K562 (cell line): ENCODE measurements around the gene GAB1. TPM values are rescaled to one million over a fixed set of nuclear protein-coding genes. Genes with fewer than 3 reads are reported as not detected.

Experiments
- ARID1B ChIP-seq: fragments of 450-650 bp; IDR thresholded peaks from 2 replicates; pipeline ENCODE4 v1.6.1; 2016; ENCODE audit warnings: antibody characterized with exemption, mild to moderate bottlenecking, inconsistent platforms
- ATF7 ChIP-seq: fragments of 450-650 bp; IDR thresholded peaks from 2 replicates; pipeline ENCODE4 v1.7.1; 2014; ENCODE audit warnings: mild to moderate bottlenecking, moderate library complexity
- EGR1 ChIP-seq: fragments of 450-650 bp; conservative IDR thresholded peaks from 2 replicates; pipeline ENCODE4 v1.6.1; 2017; ENCODE audit warnings: mild to moderate bottlenecking
- HNRNPL ChIP-seq: fragments of 200-400 bp; formaldehyde crosslinking; IDR thresholded peaks from 2 replicates; pipeline ENCODE4 v1.6.1; 2017; ENCODE audit warnings: low read depth, mild to moderate bottlenecking, low read length
- MAZ ChIP-seq, 2 experiments: fragments of 450-650 bp in 1 of 2; sonication (generic) in 1 of 2; formaldehyde crosslinking; IDR thresholded peaks in 1 of 2; conservative IDR thresholded peaks in 1 of 2; 2 replicates each; pipeline versions ENCODE4 v1.4.0 to v1.5.0; 2020; ENCODE audit warnings: mild to moderate bottlenecking in 1 of 2, missing genetic modification reagents in 1 of 2
- MNT ChIP-seq, 2 experiments: fragments of 450-650 bp; conservative IDR thresholded peaks; 2 replicates each; pipeline ENCODE4 v1.6.1; 2017; ENCODE audit warnings: mild to moderate bottlenecking in 2 of 2, moderate library complexity in 2 of 2
- NONO ChIP-seq, 2 experiments: fragments of 200-400 bp in 1 of 2; fragments of 450-650 bp in 1 of 2; formaldehyde crosslinking in 1 of 2; IDR thresholded peaks; 2 replicates each; pipeline ENCODE4 v1.6.1; 2017; ENCODE audit warnings: low read depth in 2 of 2, mild to moderate bottlenecking in 2 of 2, moderate library complexity in 2 of 2, low read length in 1 of 2
- NR2F6 ChIP-seq: fragments of 450-650 bp; formaldehyde crosslinking; IDR thresholded peaks from 2 replicates; pipeline ENCODE4 v1.4.0; 2020; ENCODE audit warnings: mild to moderate bottlenecking
- NR3C1 ChIP-seq: sonication (generic); formaldehyde crosslinking; IDR thresholded peaks from 2 replicates; pipeline ENCODE4 v1.8.1; 2022; ENCODE audit warnings: missing genetic modification reagents
- SIX5 ChIP-seq, 2 experiments: IDR thresholded peaks; 2 replicates each; pipeline ENCODE4 v1.6.1; 2011; ENCODE audit warnings: low read length in 2 of 2, borderline replicate concordance in 1 of 2, low read depth in 1 of 2, mild to moderate bottlenecking in 1 of 2, moderate library complexity in 1 of 2; ENCODE audit not compliant: insufficient read depth in 1 of 2
- SMAD4 ChIP-seq: fragments of 250-450 bp; sonication (Bioruptor Pico); conservative IDR thresholded peaks from 2 replicates; pipeline ENCODE4 v1.8.0; 2021; ENCODE audit warnings: inconsistent platforms, mild to moderate bottlenecking, moderate library complexity
- SMC3 ChIP-seq: conservative IDR thresholded peaks from 2 replicates; pipeline ENCODE4 v1.6.1; 2011; ENCODE audit warnings: low read depth, low read length, improper control_type of control experiment; ENCODE audit not compliant: insufficient read depth
- SP1 ChIP-seq: sonication (generic); formaldehyde crosslinking; IDR thresholded peaks from 2 replicates; pipeline ENCODE4 v1.8.1; 2022; ENCODE audit warnings: mild to moderate bottlenecking, missing genetic modification reagents
- TFAP4 ChIP-seq: sonication (generic); formaldehyde crosslinking; IDR thresholded peaks from 2 replicates; pipeline ENCODE4 v1.8.0; 2022; ENCODE audit warnings: missing genetic modification reagents, mild to moderate bottlenecking, moderate library complexity, borderline replicate concordance
- UBTF ChIP-seq, 2 experiments: IDR thresholded peaks; 2 replicates each; pipeline ENCODE4 v1.6.1; 2012; ENCODE audit warnings: improper control_type of control experiment in 2 of 2, low read depth in 2 of 2, low read length in 2 of 2, borderline replicate concordance in 1 of 2
- VEZF1 ChIP-seq: fragments of 200-800 bp; sonication (Bioruptor generic); IDR thresholded peaks from 2 replicates; pipeline ENCODE4 v1.6.1; 2017; ENCODE audit warnings: missing genetic modification characterization, missing compliant biosample characterization
- XRCC3 ChIP-seq: fragments of 450-650 bp; IDR thresholded peaks from 2 replicates; pipeline ENCODE4 v1.6.1; 2017; ENCODE audit warnings: mild to moderate bottlenecking, moderate library complexity
- ZBTB17 ChIP-seq: fragments of 450-650 bp; formaldehyde crosslinking; IDR thresholded peaks from 2 replicates; pipeline ENCODE4 v1.4.0; 2020; ENCODE audit warnings: mild to moderate bottlenecking
- ZFP1 ChIP-seq: fragments of 450-650 bp; formaldehyde crosslinking; IDR thresholded peaks from 2 replicates; pipeline ENCODE4 v1.4.0; 2020; ENCODE audit warnings: mild to moderate bottlenecking, mixed read lengths
- polyA plus RNA-seq, 8 experiments: library from polyadenylated mRNA; depleted of rRNA in 4 of 8; stranded (reverse) in 5 of 8; unstranded in 3 of 8; fragments of >200 nt; fragmentation: Nextera tagmentation in 2 of 8; fragmentation: Illumina TruSeq in 1 of 8; extraction: Ambion mirVana in 2 of 8; extraction: Trizol in 1 of 8; gene quantifications; 2 replicates each; pipeline versions ENCODE4 v1.2.1 to v1.2.3, GENCODE V29; 2011 to 2014; ENCODE audit warnings: inconsistent platforms in 1 of 8, missing spikeins in 1 of 8
- total RNA-seq, 7 experiments: library from RNA; depleted of rRNA in 6 of 7; stranded (reverse); fragments of >200 nt in 6 of 7; fragmentation: Illumina TruSeq in 2 of 7; extraction: Trizol in 2 of 7; gene quantifications; 2 replicates each; pipeline versions ENCODE4 v1.2.1 to v1.2.3, GENCODE V29; 2011 to 2021; ENCODE audit warnings: low replicate concordance in 1 of 7

GAB1 gene
- total and polyA plus RNA-seq, 9 of the 15 experiments (the other 6 are each of a cell fraction or from before 2014, with no cell fraction given), result 1.3 to 14.6 (median 7.5) TPM

GRCh38 chr4:143335979-143336780 is 496 bp upstream of the GAB1 start (continued):
- TF ChIP-seq NONO (IDR thresholded peaks at IDR 0.05; ENCODE audit: low read depth in 2 of 2, low read length in 1 of 2) (0 out of 4 replicates have a peak, but pooled peaks of 1 of the 2 experiments have one; percentile 21), TFAP4 (CRISPR knock-in tag) (peak; percentile 60; the same call in 1 of the 2 replicates), ZBTB17 (0 out of 2 replicates have a peak, but pooled peaks have one; percentile 26), ARID1B (0 out of 2 replicates have a peak, but pooled peaks have one; percentile 8), ATF7 (peak; percentile 34; the same call in 1 of the 2 replicates), EGR1 (peak; percentile 68), MNT (conservative IDR thresholded peaks at IDR 0.05) (peak; percentile 62 to 73), VEZF1 (peak; percentile 92), MAZ (CRISPR knock-in tag; conservative IDR thresholded peaks at IDR 0.05 in 1 of 2, IDR thresholded peaks at IDR 0.05 in 1 of 2) (peak; percentile 93 to 97), ZFP1 (CRISPR knock-in tag) (no peak), SP1 (peak; percentile 24; the same call in 1 of the 2 replicates), NR3C1 (no peak), NR2F6 (CRISPR knock-in tag) (no peak), SIX5 (IDR thresholded peaks at IDR 0.05; ENCODE audit: borderline replicate concordance in 1 of 2, insufficient read depth in 1 of 2, low read depth in 1 of 2, low read length in 2 of 2) (peak; percentile 50 to 66; a peak in 3 of 4 replicates), SMC3 (0 out of 2 replicates have a peak, but pooled peaks have one; percentile 12), UBTF (IDR thresholded peaks at IDR 0.05; ENCODE audit: borderline replicate concordance in 1 of 2, low read depth in 2 of 2, low read length in 2 of 2) (peak in 1 of 2 experiments; percentile 20; a peak in 2 of 4 replicates), SMAD4 (CRISPR knock-in tag) (peak; percentile 83), XRCC3 (no peak), HNRNPL (peak; percentile 68)
